Erythroblast (primary cell): ENCODE results near the gene OR4D2.

ENCODE experiments used
- DNase-seq, 2 experiments: peaks; one replicate each; lab custom pipeline; 2025; lab: John Stamatoyannopoulos, UW
- GATA1 ChIP-seq: IDR thresholded peaks from 2 replicates; pipeline ENCODE4 v1.6.1; 2011; ENCODE audit warnings: low read depth, mild to moderate bottlenecking, control low read depth, low read length, moderate library complexity
- POLR2A ChIP-seq: IDR thresholded peaks from 2 replicates; pipeline ENCODE4 v1.6.1; 2011; ENCODE audit warnings: mild to moderate bottlenecking, low read length

Gene OR4D2

DNA sequence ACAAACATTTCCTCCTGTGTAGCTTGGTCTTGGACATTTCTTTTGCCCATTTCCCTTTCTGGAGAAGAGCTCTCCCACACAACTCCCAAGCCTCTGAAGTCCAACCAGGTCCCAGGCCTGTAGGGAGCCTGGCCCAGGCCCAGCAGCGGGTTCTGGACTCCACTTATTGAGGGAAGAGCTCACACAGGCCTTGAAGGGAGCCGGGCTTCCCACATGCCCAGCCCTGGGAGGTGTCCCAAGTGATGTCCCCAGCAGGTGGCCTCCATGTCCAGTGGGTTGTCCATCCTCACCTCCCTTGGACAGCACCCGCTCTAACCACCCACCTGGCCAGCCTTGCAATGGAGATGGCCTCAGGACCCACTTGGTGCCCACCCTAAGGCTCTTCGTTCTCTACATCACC lies 19.8 kb downstream of the OR4D2 start:
- no peak for DNase-seq
- TF ChIP-seq GATA1 (no peak), POLR2A (no peak)

DNA sequence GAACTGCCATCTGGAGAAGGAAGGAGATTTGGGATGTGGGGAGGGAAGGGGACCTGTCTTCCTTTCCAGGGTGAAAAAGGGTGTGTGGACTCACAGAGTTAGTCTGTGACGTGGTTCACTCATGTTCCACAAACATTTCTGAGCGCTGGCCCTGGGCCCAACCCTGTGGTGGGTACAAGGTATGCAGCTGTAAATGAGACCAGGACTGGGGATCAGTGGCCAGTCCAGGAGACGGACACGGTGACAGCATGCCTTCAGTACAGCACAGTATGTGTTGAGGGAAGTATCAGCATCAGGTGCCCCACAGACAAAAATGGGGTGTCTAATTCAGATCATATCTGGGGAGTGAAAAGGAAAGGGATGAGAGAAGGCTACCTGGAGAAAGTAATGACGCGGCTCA lies 20.3 kb downstream of the OR4D2 start:
- TF ChIP-seq GATA1 (no peak), POLR2A (no peak)

DNA sequence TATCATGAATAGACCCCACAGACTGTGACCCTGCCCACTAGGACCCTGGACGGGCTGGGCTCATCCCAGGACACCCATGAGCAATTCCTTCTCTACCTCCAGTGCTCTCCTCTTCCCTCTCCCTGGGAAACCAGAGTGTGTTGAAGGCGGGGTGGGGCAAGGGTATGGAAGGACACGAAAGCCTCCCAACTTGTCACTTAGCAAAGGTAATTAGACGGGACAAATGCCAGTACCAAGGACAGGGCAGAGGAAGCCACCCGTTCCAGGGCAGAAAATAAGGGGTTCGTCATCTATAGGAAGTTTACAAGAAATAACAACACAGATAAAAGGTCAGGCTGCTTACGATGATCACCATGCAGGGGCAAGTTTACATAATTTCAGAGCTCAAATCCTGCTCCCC lies 20.9 kb downstream of the OR4D2 start:
- no peak for DNase-seq

More for the DNA sequence above, 20.3 kb downstream of the OR4D2 start:
- DNase-seq, result no peak

DNA sequence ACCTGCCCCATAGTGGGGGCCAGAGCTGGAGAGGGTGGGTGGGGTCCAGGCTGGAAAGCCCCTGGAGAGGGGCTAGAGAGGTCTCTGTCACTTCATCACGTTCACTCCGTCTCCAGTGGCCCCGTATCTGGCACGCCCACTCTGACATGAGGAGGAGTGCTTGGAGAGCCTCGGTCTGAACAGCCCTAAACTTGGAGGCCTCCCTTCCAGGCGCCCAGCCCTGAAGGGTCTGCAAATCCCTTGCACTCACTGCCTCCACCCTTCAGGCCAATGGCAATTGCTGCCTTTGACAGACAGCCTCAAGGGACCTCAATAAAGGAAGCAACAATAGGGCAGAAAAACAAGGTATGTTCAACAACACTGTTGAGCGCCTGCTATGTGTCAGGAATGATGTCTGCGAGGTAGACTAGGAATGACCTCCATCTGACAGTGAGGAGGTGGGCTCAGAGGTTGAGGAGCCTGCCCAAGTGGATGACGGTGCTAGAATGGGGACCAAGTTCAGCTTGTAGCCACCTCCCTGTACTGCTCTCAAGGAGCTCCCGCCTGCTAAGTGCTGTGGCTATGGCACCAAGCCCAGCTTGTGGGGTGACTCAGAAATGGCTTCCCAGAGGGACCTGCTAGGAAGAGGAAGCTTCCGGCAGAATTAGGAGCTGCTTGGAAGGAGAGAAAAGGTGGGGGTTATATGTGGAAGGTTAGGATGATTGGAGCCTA lies 22.8 kb downstream of the OR4D2 start:
- TF ChIP-seq POLR2A (no peak), GATA1 (no peak)
- peak; percentile 52 to 53 for DNase-seq

More for the DNA sequence above, 20.9 kb downstream of the OR4D2 start:
- TF ChIP-seq POLR2A, result no peak

DNA sequence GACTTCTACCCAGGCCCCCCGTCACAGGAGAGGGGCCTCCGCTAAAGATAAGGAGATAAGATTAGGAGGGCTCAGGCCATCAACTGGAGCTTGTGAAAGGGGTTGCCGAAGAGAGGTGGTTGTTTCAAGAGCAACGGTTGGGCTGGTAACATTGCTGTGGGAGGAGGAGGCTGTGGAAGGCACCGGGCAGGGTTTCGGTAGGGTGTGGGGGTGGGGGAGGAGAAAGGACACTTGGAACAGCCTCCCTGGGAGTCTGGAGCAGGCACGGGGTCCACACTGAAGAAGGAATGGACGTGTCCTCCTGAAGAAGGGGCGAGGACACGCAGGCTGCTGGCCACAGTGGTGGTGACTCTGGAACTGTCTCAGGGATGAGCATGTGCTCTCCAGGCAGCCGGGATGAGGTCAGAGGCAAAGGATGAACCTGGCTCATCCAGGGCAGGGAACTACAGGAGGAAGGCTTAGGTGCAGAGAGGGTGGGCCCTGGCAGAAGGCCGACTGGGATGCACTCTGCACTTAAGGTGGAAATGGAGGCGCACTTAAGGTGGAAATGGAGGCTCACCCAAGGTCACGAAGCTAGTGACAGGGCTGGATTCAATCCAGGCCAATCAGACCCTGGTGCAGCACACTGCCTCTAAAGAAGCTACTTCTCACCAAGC lies 24.6 kb downstream of the OR4D2 start:
- TF ChIP-seq POLR2A (no peak), GATA1 (no peak)
- peak; percentile 23 to 25 for DNase-seq

DNA sequence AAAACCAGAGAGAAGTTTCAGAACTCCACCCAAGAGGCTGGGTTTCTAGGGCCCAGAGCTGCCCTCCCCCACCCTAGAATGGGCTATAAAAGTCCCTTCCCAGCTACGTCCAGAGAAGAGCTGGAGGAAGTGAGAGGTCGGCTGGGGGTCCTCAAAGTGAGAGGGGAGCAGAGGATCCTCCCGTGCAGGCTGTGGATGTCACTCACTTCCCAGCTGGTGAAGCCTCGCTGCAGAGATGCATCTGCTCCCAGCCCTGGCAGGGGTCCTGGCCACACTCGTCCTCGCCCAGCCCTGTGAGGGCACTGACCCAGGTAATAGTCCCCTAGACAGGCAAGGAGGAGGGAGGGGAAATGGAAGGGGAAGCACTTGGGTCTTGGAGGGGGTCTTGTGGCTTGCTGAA lies 25.8 kb downstream of the OR4D2 start, which contains the start of gene EPX:
EPX (plus strand) TSS at position 115 of the 400 bp plus-strand sequence; CDS start at position 236, 121 bp downstream.
- TF ChIP-seq POLR2A (no peak), GATA1 (no peak)
- DNase-seq, result no peak

DNA sequence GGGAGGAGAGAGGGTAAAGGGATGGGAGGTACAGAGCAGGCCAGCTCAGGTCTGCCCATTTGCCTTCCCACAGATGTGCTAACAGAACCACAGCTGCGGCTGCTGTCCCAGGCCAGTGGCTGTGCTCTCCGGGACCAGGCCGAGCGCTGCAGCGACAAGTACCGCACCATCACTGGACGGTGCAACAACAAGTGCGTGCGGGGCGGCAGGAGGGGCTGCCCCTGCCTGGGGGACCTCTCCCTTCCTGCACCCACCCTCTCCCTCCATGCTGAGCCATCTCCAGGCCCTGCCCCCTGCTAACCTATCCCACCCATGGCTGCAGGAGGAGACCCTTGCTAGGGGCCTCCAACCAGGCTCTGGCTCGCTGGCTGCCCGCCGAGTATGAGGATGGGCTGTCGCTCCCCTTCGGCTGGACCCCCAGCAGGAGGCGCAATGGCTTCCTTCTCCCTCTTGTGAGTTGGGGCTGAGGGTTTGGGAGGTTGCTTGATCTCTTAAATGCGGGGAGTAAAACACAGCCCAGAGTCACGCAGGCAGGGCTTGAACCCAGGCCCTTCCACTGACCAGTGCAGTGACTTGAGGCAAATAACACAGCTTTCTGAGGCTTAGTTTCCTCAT lies 27.0 kb downstream of the OR4D2 start:
- no peak for TF ChIP-seq POLR2A
- TF ChIP-seq GATA1, result no peak
- DNase-seq, result peak; percentile 9 to 24

DNA sequence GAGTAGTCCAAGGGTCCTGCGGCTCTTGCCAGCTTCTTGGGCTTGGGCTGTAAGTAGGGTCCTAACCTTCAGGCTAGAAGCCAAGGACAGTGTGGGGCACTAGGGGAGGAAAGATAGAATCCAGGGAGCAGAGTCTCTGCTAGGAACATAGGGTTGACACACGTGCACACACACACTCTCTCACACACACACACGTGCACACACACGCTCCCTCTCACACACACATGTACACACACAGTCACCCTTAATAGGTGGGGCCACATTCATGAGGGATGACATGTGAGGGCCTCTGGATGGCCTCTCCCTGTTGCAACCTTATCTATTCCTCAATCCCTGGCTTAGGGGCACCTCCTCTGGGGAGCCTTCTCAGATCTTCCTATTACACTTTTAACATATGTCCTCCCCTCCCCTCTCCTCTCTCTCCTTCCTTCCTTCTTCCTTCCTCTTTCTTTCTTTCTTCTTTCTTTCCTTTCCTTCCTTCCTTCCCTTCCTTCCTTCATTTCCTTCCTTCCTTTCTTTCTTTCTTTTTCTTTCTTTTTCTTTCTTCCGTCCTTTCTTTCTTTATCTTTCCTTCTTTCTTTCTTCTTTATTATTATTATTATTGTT lies 28.8 kb downstream of the OR4D2 start:
- TF ChIP-seq GATA1, result no peak
- TF ChIP-seq POLR2A, result no peak
- DNase-seq, result peak; percentile 78 to 80

DNA sequence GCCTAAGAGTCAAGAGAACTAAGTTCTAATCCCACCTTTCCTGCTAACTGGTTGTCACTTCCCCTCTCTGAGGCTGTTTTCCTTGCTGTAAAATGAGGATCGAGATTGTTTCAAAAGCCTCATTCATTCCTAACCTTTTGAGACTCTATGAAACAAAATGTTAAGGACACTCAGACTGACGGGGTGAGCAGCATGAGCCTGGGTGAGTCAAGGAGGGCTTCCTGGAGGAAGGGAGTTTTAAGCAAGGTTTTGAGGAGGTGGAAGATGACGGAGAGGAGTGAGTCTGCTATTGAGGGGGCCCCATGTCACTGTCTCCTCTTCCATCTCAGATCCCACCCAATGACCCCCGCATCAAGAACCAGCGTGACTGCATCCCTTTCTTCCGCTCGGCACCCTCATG lies 29.8 kb downstream of the OR4D2 start:
- TF ChIP-seq POLR2A (no peak), GATA1 (no peak)
- no peak for DNase-seq

DNA sequence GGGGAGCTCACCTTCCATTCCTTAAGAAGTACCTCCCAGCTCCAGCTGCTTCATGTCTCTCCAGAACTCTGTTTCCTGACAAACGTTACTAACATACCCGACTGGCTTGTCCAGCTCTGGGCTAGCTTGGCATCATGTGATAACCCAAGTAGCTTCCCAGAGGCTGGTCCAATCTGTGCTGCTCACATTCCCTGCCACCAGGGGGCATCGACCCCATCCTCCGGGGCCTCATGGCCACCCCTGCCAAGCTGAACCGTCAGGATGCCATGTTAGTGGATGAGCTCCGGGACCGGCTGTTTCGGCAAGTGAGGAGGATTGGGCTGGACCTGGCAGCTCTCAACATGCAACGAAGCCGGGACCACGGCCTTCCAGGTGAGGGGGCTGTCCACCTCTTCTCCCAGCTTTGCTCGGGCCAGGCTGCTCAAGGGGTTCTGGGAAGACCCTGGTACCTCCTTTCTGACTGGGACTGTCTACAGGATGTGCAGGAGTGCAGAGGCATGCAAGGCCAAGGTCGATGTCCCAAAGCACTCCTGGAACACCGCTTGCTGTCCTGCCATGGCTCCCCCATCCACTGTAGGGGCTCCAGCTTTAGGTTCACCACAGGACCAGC lies 33.3 kb downstream of the OR4D2 start:
- TF ChIP-seq POLR2A (no peak), GATA1 (no peak)
- DNase-seq, result peak; percentile 60 to 68

DNA sequence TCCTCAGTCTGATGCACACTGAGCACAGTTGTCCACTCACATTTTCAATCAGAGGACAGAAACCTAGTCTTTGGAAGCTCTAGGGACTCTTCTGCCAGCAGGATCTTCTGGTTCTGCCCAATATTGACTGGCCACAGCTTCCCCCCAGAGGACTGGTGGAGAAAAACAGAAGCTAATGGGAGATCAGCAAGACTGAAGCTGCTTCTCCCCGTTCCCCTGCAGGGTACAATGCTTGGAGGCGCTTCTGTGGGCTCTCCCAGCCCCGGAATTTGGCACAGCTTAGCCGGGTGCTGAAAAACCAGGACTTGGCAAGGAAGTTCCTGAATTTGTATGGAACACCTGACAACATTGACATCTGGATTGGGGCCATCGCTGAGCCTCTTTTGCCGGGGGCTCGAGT lies 36.1 kb downstream of the OR4D2 start:
- TF ChIP-seq GATA1 (no peak), POLR2A (no peak)
- DNase-seq, result no peak

DNA sequence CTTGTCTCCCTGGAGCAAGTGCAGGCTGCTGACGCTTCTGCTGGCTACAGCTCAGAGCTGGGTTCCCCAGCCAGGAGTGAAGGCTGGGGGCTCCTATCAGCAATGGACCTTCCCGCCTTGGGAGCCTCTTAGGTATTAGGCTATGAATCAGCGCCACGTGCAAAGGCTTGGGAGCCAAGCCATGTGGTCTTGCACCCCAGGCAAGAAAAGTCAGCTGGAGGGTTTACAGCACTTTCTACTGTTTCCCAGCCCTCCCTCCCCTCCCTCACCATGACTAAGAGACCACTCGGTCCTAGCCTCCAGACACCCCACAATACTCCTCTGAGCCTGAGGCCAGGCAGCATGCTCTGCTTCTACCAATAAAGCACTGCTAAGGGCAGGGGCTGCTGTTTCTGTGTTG lies 38.0 kb downstream of the OR4D2 start:
- DNase-seq, result no peak

DNA sequence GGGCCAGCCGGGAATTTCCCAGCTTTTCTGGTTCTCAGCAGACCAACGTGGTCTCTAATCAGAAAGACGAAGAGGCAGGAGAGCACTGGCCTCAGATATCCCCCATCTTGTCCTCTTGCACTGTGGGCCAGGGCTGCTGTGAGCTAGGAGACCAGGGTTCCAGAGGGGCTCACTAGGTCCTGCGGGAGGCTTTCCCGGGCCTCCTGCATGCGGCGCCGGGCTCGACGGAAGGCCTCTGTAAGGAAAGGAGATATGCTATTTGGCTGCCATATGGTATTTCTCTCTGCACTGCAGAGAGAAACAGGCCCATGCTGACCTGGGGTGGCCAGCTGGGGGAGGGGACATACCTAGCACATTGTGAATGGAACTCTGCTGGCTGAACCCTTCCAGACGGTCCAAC lies 39.2 kb downstream of the OR4D2 start:
- TF ChIP-seq POLR2A (no peak), GATA1 (no peak)
- DNase-seq, result no peak

More for the DNA sequence above, 38.0 kb downstream of the OR4D2 start:
- TF ChIP-seq GATA1 (no peak), POLR2A (no peak)
